LNCaP clone FGC (cell line): Measurements from ENCODE around the gene PLXNA2.

ENCODE experiments used
- DNase-seq: peaks from one replicate; pipeline ENCODE4 v3.0.0-alpha.2; 2011; ENCODE audit warnings: low read depth
- H3K4me3 ChIP-seq: 2 replicates; pipeline ENCODE4 v1.5.1; 2011; ENCODE audit warnings: mild to moderate bottlenecking, low read depth, low read length, control low read depth
- TF ChIP-seq, protein P1 (sequence below): IDR thresholded peaks from 2 replicates; pipeline ENCODE4 v1.5.1; 2012; ENCODE audit warnings: mild to moderate bottlenecking; ENCODE audit not compliant: control insufficient read depth, insufficient read depth; ENCODE audit errors: extremely low read depth

Gene PLXNA2

DNA sequence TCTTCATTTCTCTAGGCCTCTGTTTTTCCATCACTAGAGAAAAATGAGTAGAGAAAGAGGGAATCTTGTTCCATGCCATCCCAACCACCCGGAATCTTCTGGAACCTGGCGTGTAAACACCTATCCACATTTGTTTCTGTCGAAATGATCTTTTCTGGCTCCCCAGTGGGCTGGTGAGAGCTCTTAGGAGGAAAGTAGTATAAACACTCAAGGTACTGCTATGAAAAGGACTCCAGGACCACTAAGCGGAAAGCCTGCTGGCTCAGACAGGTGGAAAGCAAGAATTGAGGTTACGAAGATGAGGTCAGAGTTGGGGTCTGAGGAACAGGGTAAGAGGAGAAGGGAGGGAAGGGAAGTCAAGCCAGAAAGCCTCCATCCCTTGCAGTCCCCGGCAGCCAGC lies 90.8 kb downstream of the PLXNA2 start:
- DNase-seq, result no peak
- TF ChIP-seq, protein P1, sequence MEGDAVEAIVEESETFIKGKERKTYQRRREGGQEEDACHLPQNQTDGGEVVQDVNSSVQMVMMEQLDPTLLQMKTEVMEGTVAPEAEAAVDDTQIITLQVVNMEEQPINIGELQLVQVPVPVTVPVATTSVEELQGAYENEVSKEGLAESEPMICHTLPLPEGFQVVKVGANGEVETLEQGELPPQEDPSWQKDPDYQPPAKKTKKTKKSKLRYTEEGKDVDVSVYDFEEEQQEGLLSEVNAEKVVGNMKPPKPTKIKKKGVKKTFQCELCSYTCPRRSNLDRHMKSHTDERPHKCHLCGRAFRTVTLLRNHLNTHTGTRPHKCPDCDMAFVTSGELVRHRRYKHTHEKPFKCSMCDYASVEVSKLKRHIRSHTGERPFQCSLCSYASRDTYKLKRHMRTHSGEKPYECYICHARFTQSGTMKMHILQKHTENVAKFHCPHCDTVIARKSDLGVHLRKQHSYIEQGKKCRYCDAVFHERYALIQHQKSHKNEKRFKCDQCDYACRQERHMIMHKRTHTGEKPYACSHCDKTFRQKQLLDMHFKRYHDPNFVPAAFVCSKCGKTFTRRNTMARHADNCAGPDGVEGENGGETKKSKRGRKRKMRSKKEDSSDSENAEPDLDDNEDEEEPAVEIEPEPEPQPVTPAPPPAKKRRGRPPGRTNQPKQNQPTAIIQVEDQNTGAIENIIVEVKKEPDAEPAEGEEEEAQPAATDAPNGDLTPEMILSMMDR, result no peak
- no peak overlapping the region for H3K4me3 ChIP-seq

DNA sequence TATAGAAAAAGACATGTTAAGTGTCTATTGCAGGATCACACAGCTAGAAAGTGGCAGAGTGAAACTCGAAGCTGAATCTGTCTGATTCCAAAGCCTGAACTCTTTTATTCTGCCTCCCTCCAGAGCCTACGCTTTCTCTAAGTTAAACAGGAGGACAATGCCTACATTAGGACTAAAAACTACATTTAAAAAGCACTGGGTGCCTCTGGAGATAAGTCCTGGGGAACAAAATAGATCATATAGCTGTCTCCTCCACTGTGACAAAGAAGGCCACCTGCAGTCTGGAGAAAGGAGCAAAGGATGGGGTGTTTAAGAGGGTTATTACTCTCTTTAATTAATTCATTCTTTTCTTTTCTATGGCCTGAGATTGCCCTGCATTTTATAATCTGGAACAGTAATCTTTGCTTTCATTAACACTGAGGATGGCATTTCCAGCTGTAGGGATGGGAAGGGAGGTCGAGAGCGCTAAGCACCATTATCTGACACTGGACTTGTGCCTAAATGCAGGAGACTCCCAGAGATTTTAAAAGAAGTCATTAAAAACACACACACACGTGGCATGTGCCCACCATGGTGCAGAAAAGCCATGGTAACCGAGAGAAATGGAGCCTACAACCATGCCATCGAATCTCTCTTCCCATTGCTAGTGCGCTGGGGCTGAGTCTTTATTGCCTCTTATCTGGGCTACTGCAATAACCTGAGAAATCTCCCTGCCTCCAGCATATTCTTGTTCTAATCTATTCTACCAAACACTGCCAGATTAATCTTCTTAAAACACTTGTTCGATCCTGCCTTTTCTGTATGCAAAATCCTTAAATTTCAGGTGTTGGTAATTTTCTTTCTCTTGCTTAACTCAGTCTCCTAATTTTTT lies 92.2 kb downstream of the PLXNA2 start:
- no peak overlapping the region for H3K4me3 ChIP-seq
- TF ChIP-seq, protein P1, result no peak
- no peak for DNase-seq

DNA sequence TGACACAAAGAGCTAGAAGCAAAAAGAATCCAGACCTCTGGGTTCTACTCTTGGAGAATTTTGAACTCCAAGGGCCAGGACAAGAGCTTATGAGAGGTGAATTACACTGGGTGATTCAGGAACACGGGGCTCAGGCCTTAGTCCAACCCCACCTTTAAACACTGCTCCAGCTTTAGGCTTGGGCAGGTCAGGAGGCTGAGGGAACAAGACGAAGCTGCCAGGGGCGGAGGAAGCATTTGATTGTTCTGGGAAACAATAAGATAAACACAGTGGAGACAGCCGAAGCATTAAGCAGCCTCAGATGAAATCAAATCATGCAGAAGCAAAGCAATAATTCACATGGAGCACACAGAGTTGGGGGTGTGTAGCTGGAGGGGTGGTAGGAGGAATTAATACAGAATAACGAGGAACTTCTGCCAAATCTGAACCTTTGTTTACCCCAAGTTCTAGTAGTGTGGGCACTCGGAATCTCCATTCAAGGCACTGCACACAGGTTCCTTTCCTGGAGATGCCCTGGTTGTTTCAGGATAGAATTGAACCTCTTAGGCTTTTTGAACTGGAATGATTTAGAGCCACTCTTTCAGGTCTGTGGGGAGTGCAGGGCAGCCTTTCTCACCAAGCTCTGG lies 93.2 kb downstream of the PLXNA2 start:
- no peak for DNase-seq
- no peak overlapping the region for H3K4me3 ChIP-seq

DNA sequence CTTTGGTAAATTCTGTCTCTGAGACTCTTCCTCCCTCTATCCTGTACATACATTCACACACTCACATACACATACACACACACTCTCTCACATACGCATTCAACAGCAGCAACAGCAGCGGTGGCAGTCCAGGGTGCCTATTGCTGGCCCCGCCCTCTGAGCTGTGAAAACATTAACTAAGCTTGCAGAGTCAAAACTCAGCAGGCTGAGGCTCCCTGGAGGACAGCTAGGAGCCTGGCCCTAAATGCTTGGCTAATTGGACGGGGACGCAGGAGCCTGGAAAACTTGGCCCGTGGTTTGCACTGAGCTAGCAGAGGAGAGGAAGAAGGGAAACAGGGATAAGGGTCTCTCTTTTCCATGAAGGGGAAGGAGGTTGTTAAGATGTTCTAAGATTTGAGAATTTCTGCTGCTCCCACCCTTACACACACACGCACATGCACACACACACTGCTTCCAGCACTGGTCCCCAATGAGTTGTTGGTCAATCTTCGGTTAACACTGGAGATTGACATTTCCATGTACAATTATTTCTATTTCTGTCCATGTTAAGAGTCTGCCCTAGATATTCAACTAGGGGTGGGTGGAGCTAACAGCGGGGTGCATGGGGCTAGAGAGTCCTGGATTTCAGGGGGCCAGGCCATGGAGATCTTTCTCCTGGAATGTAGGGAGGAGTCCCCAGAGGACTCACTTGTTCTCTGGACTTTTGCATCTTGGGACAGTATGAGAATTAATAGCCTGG lies 94.2 kb downstream of the PLXNA2 start:
- TF ChIP-seq, protein P1, result no peak

More for the DNA sequence above, 93.2 kb downstream of the PLXNA2 start:
- TF ChIP-seq, protein P1, result no peak

DNA sequence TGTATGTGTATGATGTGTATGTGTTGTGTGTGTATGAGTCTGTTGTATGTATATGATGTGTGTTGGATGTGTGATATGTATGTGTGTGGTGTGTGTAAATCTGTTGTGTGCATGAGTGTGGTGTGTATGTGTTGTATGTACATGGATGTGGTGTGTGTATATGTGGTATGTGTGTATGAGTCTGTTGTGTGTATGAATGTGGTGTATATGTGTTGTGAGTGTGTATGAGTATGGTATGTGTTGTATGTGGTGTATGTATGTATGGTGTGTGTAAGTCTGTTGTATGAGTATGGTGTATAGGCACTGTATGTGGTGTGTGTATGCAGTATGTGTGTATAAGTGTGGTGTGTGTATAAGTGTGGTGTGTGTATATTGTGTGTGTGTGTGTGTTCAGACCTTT lies 95.0 kb downstream of the PLXNA2 start:
- no peak for DNase-seq
- TF ChIP-seq, protein P1, result no peak
- H3K4me3 ChIP-seq, result no peak overlapping the region

More for the DNA sequence above, 94.2 kb downstream of the PLXNA2 start:
- DNase-seq, result no peak
- H3K4me3 ChIP-seq, result no peak overlapping the region

DNA sequence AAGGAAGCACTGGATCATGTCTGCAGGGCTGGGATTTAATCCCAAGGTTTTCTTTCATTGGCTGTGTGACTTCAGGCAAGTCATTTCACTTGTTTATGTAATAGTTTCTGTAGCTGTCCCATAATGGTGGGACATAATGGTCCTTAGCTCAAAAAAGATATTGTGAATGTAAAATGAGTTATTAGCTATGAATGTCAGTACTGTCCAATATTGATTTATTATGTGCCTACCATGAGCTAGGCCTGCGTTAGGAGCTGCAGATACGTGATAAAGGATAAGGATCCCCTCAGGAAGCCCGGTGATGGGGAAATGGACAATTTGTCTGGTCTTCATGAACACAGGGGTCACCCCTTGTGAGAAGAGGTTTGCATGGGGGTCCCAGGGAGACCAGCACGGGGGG lies 95.8 kb downstream of the PLXNA2 start:
- DNase-seq, result no peak
- H3K4me3 ChIP-seq, result no peak overlapping the region
- TF ChIP-seq, protein P1, result no peak
